GM19463 (cell line): Measurements from ENCODE around the gene TMEM229B.

Source experiments
- ATAC-seq: cut with Tn5 transposase; IDR thresholded peaks from one replicate; pipeline ENCODE4 v1.9.1; 2021; ENCODE audit warnings: mild to moderate bottlenecking, moderate library complexity; ENCODE audit not compliant: unreplicated experiment

Gene TMEM229B

DNA sequence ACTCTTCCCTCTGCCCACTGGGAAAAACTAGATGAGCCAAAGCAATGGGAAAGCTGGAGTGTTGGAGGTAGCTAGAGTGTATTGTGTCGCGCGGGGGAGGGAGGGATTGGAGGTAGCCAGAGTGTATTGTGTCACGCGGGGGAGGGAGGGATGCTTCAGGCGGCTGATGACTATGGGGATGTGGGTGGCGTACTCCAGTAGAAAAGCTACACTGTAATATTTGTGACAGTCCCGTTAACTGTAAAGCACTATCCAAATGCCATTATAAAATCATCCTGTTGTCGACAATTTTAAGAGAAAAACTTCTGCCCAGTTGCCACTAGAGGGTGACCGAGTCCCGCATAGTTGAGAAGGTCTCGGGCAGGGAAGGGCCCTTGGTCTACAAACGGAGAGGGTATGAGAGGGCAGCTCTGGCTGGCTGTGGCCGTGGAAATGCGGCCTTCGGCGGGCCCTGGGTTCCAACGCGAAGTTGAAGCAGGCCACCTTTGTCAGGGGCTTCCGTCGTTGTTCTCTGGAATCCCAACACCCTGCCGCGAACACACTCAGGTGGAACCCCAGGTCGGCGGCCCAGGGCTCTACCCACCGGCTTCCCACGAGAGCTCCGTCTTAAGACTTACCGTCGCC, 61.4 kb downstream of the TMEM229B start:
- ATAC-seq, result peak; percentile 74

DNA sequence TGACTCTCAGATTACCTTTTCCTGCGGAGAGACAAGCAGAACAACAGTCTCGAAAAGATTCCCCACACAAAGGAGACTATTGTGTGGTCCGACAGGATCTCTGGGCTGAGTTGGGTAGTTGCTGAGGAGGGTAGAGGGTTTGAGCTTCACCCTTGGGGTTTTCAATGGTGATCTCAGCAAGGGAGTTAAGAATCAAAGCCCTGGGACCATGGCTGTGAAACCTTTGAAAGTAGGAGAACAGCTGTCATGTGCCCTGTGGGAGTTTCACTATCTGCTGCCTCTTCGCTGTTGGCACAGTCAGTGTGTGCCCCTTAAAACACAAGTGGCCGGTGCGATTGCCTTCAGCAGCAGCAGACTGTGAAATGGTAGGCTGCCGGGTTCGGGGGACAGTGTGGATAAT, 62.4 kb downstream of the TMEM229B start:
- ATAC-seq, result no peak

DNA sequence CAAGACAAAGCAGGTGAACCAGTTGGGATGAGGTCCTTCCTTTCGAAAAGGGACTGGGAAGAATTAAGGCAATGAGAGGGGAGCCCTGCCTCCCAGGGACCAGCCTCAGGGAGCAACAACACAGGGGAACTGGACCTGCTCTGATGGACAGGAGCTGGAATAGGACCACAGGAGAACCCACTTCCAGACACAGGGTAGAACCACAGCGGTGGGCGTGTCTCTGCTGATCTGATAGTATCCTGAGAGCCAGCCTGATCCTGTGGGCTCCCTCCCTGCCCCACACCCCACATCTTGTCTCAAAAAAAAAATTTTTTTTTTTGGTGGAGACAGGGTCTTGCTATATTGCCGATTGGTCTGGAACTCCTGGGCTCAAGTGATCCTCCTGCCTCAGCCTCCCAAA, 62.9 kb downstream of the TMEM229B start:
- ATAC-seq, result no peak

DNA sequence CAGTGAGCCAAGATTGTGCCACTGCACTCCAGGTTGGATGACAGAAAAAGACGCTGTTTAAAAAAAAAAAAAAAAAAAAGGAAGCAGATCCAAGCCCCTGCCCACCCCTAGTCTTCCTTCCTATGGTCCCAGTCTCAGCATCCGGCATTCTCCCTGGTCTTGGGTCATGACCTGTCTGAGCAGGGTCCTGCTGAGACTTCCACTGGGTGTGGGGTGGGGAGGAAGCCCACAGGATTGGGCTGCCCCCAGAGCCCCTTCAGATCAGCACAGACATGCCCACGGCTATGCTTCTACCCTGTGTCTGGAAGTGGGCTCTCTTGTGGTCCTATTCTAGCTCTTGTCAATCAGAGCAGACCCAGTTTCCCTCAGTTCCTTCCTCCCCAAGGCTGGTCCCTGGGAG, 64.0 kb downstream of the TMEM229B start:
- ATAC-seq, result no peak

GRCh38 chr14:67423424-67423823, 65.1 kb downstream of the TMEM229B start:
- ATAC-seq, result no peak

- no peak for ATAC-seq
These were observed 66.9 kb downstream of the TMEM229B start for GRCh38 chr14:67421356-67422224.
